ENCODE data around the gene ADAD2.

ADAD2 gene

DNA sequence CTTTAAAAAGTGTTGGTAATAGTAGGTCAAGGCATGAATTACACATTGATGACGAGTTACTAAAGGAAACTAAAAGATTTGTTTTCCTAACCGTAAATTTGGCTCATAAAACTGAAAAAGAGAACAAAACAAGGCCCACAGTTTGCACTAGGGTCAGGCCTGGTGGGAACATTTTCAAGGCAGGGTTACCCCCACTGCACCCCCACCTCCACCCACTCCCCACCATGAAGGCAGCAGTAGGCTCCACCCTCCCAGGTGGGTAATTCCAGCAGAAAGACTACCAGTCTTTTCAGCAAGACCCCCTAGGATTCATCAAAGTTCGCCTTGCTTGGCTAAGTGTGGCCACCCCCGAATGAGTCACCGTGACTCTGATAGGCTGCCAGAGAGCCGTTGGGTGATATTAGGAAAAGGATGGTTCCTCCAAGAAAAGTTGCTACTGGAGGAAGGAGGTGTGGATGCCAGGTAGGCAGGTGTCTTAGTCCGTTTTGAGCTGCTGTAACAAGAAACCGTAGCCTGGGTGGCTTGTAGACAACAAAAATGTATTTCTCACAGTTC lies 37.2 kb upstream of the ADAD2 start:
- TF ChIP-seq, protein P1, sequence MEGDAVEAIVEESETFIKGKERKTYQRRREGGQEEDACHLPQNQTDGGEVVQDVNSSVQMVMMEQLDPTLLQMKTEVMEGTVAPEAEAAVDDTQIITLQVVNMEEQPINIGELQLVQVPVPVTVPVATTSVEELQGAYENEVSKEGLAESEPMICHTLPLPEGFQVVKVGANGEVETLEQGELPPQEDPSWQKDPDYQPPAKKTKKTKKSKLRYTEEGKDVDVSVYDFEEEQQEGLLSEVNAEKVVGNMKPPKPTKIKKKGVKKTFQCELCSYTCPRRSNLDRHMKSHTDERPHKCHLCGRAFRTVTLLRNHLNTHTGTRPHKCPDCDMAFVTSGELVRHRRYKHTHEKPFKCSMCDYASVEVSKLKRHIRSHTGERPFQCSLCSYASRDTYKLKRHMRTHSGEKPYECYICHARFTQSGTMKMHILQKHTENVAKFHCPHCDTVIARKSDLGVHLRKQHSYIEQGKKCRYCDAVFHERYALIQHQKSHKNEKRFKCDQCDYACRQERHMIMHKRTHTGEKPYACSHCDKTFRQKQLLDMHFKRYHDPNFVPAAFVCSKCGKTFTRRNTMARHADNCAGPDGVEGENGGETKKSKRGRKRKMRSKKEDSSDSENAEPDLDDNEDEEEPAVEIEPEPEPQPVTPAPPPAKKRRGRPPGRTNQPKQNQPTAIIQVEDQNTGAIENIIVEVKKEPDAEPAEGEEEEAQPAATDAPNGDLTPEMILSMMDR (IDR thresholded peaks at IDR 0.05; ENCODE audit: control insufficient read depth, insufficient read depth, low read depth, low read length, missing control alignments): no peak
- no peak overlapping the region for H3K4me3 ChIP-seq (ENCODE audit: control insufficient read depth, low read depth, low read length)
- no peak for DNase-seq (ENCODE audit: low read depth)

DNA sequence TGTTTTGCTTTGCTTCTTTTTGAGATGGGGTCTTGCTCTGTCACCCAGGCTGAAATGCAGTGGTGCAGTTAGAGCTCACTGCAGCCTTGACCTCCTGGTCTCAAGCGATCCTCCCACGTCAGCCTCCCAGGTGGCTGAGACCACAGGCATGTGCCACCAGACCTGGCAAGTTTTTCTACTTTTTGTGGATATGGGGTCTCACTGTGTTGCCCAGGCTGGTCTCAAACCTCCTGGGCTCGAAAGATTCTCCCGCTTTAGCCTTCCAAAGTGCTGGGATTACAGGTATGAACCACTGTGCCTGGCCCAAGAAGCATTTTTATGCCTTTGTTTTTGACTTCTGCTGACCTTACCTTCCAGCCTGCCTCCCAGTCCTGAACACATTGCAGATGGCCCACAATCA lies 35.7 kb upstream of the ADAD2 start:
- no peak overlapping the region for H3K4me3 ChIP-seq (ENCODE audit: control insufficient read depth, low read depth, low read length)
- TF ChIP-seq, protein P1 (IDR thresholded peaks at IDR 0.05; ENCODE audit: control insufficient read depth, insufficient read depth, low read depth, low read length, missing control alignments): no peak
- no peak for DNase-seq (ENCODE audit: low read depth)

DNA sequence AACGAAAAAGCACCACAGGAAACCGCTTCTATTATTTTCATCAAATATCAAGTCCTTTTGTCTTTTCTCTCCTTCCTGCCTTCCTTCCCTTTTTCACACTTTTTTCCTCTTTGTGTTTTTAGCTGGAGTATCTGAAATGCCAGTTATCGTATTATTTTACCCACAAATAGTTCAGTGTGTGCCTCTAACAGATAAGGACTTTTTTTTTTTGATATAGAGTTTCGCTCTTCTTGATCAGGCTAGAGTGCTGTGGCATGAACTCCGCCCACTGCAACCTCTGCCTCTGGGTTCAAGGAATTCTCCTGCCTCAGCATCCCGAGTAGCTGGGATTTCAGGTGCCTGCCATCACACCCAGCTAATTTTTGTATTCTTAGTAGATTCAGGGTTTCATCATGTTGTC lies 35.2 kb upstream of the ADAD2 start:
- no peak for DNase-seq (ENCODE audit: low read depth)
- TF ChIP-seq, protein P1 (IDR thresholded peaks at IDR 0.05; ENCODE audit: control insufficient read depth, insufficient read depth, low read depth, low read length, missing control alignments): no peak
- no peak overlapping the region for H3K4me3 ChIP-seq (ENCODE audit: control insufficient read depth, low read depth, low read length)

DNA sequence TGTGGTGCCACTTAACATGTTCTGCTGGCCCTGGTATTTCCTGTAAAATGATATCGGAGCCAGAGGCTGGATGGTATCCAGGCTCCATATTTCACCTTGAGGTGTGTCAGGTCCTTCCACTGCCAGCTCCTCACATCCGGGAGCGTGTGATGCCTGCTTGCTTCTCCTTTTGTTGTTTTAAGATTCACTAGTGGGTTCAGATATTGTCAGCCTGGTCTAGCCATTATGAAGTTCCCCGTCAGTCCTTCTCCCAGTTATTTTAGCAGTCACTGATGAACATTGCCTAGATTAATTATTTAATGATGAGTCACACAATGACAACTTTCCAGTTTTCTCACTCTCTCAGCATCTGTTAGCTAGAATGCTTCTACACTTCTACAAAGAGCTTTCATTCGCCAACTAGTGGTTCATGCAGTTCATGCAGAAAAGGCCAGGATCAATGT lies 34.6 kb upstream of the ADAD2 start:
- no peak for DNase-seq (ENCODE audit: low read depth)
- TF ChIP-seq, protein P1 (IDR thresholded peaks at IDR 0.05; ENCODE audit: control insufficient read depth, insufficient read depth, low read depth, low read length, missing control alignments): no peak

DNA sequence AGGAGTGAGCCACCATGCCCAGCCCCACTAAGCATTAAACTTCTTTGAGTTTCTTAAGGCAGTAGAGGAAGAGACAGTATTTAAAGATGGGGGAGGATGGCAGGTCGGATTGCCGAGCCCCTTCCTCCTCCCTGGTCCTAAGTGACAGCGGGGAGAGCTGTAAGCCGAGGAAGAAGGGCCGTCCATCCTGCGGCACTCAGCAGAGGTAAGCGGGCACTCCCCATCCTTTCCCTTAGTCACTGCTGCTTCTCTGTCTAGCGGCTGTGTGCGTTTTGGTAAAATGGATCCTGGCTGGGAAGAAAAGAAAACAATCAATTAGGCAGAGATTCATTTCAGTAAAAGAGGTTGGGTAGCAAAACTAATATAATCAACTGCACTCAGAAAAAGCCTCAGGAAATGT lies 31.9 kb upstream of the ADAD2 start:
- no peak for DNase-seq (ENCODE audit: low read depth)
- TF ChIP-seq, protein P1 (IDR thresholded peaks at IDR 0.05; ENCODE audit: control insufficient read depth, insufficient read depth, low read depth, low read length, missing control alignments): no peak
- H3K4me3 ChIP-seq (ENCODE audit: control insufficient read depth, low read depth, low read length): no peak overlapping the region

More for the DNA sequence above, 34.6 kb upstream of the ADAD2 start:
- H3K4me3 ChIP-seq (ENCODE audit: control insufficient read depth, low read depth, low read length): no peak overlapping the region

DNA sequence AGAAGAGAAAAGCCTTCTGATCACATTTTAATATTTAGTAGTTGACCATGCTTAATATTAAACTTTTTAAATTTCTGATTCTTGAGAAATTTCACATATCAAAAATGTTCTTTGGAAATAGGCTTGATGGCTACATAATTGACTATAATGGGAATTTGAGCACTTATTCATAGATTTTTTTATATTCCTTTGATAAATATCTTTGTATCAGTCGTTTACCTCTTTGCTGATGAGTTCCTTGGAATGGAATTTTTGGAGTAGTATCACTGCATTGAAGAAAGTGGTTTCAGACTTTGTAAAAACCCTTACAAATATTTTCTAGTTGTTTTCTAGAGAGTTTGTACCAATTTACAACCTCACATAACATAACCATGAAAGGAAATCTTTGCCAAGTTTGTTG lies 31.2 kb upstream of the ADAD2 start:
- no peak for DNase-seq (ENCODE audit: low read depth)
- no peak overlapping the region for H3K4me3 ChIP-seq (ENCODE audit: control insufficient read depth, low read depth, low read length)
- TF ChIP-seq, protein P1 (IDR thresholded peaks at IDR 0.05; ENCODE audit: control insufficient read depth, insufficient read depth, low read depth, low read length, missing control alignments): no peak

DNA sequence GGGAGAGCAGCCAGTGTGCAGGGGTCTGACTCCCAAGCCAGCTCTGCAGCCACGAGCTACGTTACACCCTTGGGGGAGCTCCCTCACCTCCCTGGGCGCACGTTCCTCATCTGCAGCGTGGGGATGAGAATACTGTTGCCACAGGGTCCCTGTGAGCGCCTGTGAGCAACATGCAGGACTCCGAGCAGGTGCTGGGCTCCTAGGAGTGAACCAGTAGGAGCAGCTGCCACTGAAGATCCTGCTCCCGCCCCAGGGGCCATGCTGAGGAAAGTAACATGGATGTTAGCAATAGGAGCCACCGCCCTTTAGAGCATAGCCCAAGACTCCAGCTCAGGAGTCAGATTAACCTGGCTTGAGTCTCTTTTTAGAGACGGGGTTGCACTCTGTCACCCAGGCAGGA lies 29.9 kb upstream of the ADAD2 start:
- TF ChIP-seq, protein P1 (IDR thresholded peaks at IDR 0.05; ENCODE audit: control insufficient read depth, insufficient read depth, low read depth, low read length, missing control alignments): no peak
- H3K4me3 ChIP-seq (ENCODE audit: control insufficient read depth, low read depth, low read length): no peak overlapping the region
- no peak for DNase-seq (ENCODE audit: low read depth)
